Mucosa of descending colon (tissue), 3 donors: ENCODE measurements around the gene HCN2. TPM values are rescaled to one million over a fixed set of nuclear protein-coding genes. Genes with fewer than 3 reads are reported as not detected.
A peak's percentile ranks its signal among the peaks of the same experiment; 100 is the strongest.

Experiments
- ATAC-seq: fragments of 200-7000 bp; cut with Tn5 transposase; one replicate; pipeline ENCODE4 v1.9.1; 2020; ENCODE audit warnings: mild to moderate bottlenecking, moderate library complexity
- DNase-seq, 3 donors: peaks; one replicate each; pipeline ENCODE4 v3.0.0-alpha.2; 2020
- H3K36me3 ChIP-seq: fragments of 200-600 bp; one replicate; pipeline ENCODE4 v1.8.0; 2021; ENCODE audit warnings: low read depth, mild to moderate bottlenecking
- H3K4me1 ChIP-seq: fragments of 200-600 bp; one replicate; pipeline ENCODE4 v1.8.0; 2021; ENCODE audit warnings: low read depth, mild to moderate bottlenecking
- H3K4me3 ChIP-seq: fragments of 200-600 bp; one replicate; pipeline ENCODE4 v1.8.0; 2021; ENCODE audit warnings: mild to moderate bottlenecking
- H3K9me3 ChIP-seq: fragments of 200-600 bp; one replicate; pipeline ENCODE4 v1.8.0; 2021; ENCODE audit warnings: mild to moderate bottlenecking
- CTCF ChIP-seq: fragments of 200-600 bp; IDR thresholded peaks from one replicate; pipeline ENCODE4 v1.8.0; 2022; ENCODE audit warnings: antibody characterized with exemption, mild to moderate bottlenecking
- intact Hi-C, 2 donors: fragments of 100-400 bp; cut with DNase I in 1 of 2; cut with micrococcal nuclease in 1 of 2; formaldehyde crosslinking; loops; one replicate each; pipeline versions ENCODE4 v1.11.0 to v1.11.1; 2022; cut with DNase I, micrococcal nuclease
- total RNA-seq, 3 donors: library from RNA; stranded (reverse); fragmentation: NEBNext Ultra II Directional in 2 of 3; extraction: Animal tissue kit (Norgen Biotek cat#: 25700) in 2 of 3; gene quantifications; one replicate each; pipeline versions ENCODE4 v1.2.1 to v1.2.4, GENCODE V29; 2021 to 2023
- donor health status: DM: no; HTN: no; CAD: no; lungs with moderate emphysema.
- donor health status: DM: no; HTN: no; CAD: no.
- donor health status: DM: no; HTN: yes; CAD: no.

The HCN2 gene
- total RNA-seq, 3 donors from 2014 or later, result 0.12 to 0.89 (median 0.17) TPM

GRCh38 chr19:566844-567243 is 22.8 kb upstream of the HCN2 start:
- no peak for TF ChIP-seq CTCF
- DNase-seq (no peak), ATAC-seq (no peak)
- Histone ChIP-seq H3K4me3 (no peak overlapping the region), H3K36me3 (no peaks in the 10 kb centered on the region), H3K9me3 (no peaks in the 10 kb centered on the region), H3K4me1 (peaks cover 5% of the 10 kb centered on the region)
- intact Hi-C loops, result no loop called here

GRCh38 chr19:567296-567900 is 22.3 kb upstream of the HCN2 start:
- ATAC-seq, result no peak

GRCh38 chr19:570251-570686 is 19.4 kb upstream of the HCN2 start:
- DNase-seq (peak in 2 of 3 donors; percentile 69 to 70), ATAC-seq (no peak)
- intact Hi-C loops, result no loop called here

More at GRCh38 chr19:567296-567900, 22.3 kb upstream of the HCN2 start:
- Histone ChIP-seq H3K9me3 (no peaks in the 10 kb centered on the region), H3K4me3 (no peak overlapping the region), H3K36me3 (no peaks in the 10 kb centered on the region), H3K4me1 (peaks cover 5% of the 10 kb centered on the region)
- intact Hi-C loops, result no loop called here
- no peak for DNase-seq
- TF ChIP-seq CTCF, result no peak

GRCh38 chr19:570937-571565 is 18.6 kb upstream of the HCN2 start:
- Histone ChIP-seq H3K36me3 (no peaks in the 10 kb centered on the region), H3K4me1 (peaks cover 27% of the 10 kb centered on the region), H3K4me3 (peak overlapping the region; percentile 3), H3K9me3 (no peaks in the 10 kb centered on the region)
- intact Hi-C loops, result no loop called here
- ATAC-seq, result peak; percentile 46
- peak; percentile 67 to 78 (median 76) for DNase-seq
- no peak for TF ChIP-seq CTCF

More at GRCh38 chr19:570251-570686, 19.4 kb upstream of the HCN2 start:
- peaks cover 19% of the 10 kb centered on the region for H3K4me1 ChIP-seq
- no peak for TF ChIP-seq CTCF
- H3K9me3 ChIP-seq, result no peaks in the 10 kb centered on the region
- H3K4me3 ChIP-seq, result no peak overlapping the region
- no peaks in the 10 kb centered on the region for H3K36me3 ChIP-seq

- Histone ChIP-seq H3K9me3 (no peaks in the 10 kb centered on the region), H3K4me1 (peaks cover 31% of the 10 kb centered on the region), H3K4me3 (peak overlapping the region; percentile 3), H3K36me3 (no peaks in the 10 kb centered on the region)
- intact Hi-C loops, result no loop called here
- no peak for TF ChIP-seq CTCF
- peak; percentile 21 for ATAC-seq
- DNase-seq, result no peak
These were observed 18.1 kb upstream of the HCN2 start for GRCh38 chr19:571566-571974.
